Liver (tissue), 9 donors: ENCODE measurements around the gene TLNRD1. TPM values are rescaled to one million over a fixed set of nuclear protein-coding genes. Genes with fewer than 3 reads are reported as not detected.

Source experiments
- DNase-seq: peaks from one replicate; pipeline ENCODE4 v3.0.0-alpha.2; 2017; ENCODE audit warnings: low spot score
- H3K27ac ChIP-seq, 2 donors: one replicate each; pipeline ENCODE4 v1.7.0; 2013; ENCODE audit warnings: inconsistent platforms in 2 of 2, low read length in 2 of 2, control low read depth in 1 of 2, low read depth in 1 of 2, mild to moderate bottlenecking in 1 of 2
- H3K27me3 ChIP-seq, 4 donors: one replicate each; pipeline versions ENCODE4 v1.6.1 to v1.7.0; 2013; ENCODE audit warnings: low read length in 3 of 4, inconsistent platforms in 1 of 4, mild to moderate bottlenecking in 1 of 4, moderate library complexity in 1 of 4; ENCODE audit not compliant: control insufficient read depth in 4 of 4, insufficient read depth in 4 of 4
- H3K36me3 ChIP-seq, 4 donors: one replicate each; pipeline versions ENCODE4 v1.6.1 to v1.7.0; 2013; ENCODE audit warnings: low read length in 3 of 4, mild to moderate bottlenecking in 3 of 4, low read depth in 1 of 4, moderate library complexity in 1 of 4; ENCODE audit not compliant: control insufficient read depth in 4 of 4, insufficient read depth in 3 of 4
- H3K4me1 ChIP-seq, 4 donors: one replicate each; pipeline versions ENCODE4 v1.6.1 to v1.7.0; 2013; ENCODE audit warnings: low read length in 3 of 4, mild to moderate bottlenecking in 3 of 4, moderate library complexity in 1 of 4; ENCODE audit not compliant: control insufficient read depth in 4 of 4, insufficient read depth in 4 of 4
- H3K4me3 ChIP-seq, 3 donors: one replicate each; pipeline versions ENCODE4 v1.6.1 to v1.7.0; 2013; ENCODE audit warnings: low read length in 3 of 3, control low read depth in 1 of 3, low read depth in 1 of 3, mild to moderate bottlenecking in 1 of 3
- H3K9ac ChIP-seq, 2 donors: one replicate each; pipeline ENCODE4 v1.7.0; 2013; ENCODE audit warnings: low read length in 2 of 2, mild to moderate bottlenecking in 2 of 2, moderate library complexity in 2 of 2, control low read depth in 1 of 2, low read depth in 1 of 2
- H3K9me3 ChIP-seq, 4 donors: one replicate each; pipeline versions ENCODE4 v1.6.1 to v1.7.0; 2013; ENCODE audit warnings: low read length in 3 of 4; ENCODE audit not compliant: control insufficient read depth in 4 of 4
- CTCF ChIP-seq: fragments of 150-350 bp; IDR thresholded peaks from 2 replicates; pipeline ENCODE4 v1.5.1; 2017; ENCODE audit warnings: improper control_type of control experiment, low read depth, low read length; ENCODE audit not compliant: missing input control
- EGR1 ChIP-seq, 2 donors: IDR thresholded peaks; 2 replicates each; pipeline ENCODE4 v1.6.1; 2016 to 2018; ENCODE audit warnings: antibody characterized with exemption in 2 of 2, low read depth in 2 of 2
- FOXA1 ChIP-seq: IDR thresholded peaks from 2 replicates; pipeline ENCODE4 v1.6.1; 2016; ENCODE audit warnings: antibody characterized with exemption
- HNF4A ChIP-seq, 2 donors: conservative IDR thresholded peaks; 2 replicates each; pipeline ENCODE4 v1.6.1; 2016; ENCODE audit warnings: antibody characterized with exemption in 2 of 2, mild to moderate bottlenecking in 2 of 2
- HNF4G ChIP-seq: IDR thresholded peaks from 2 replicates; pipeline ENCODE4 v1.6.1; 2016; ENCODE audit warnings: antibody characterized with exemption
- JUND ChIP-seq, 2 donors: IDR thresholded peaks; 2 replicates each; pipeline ENCODE4 v1.6.1; 2016; ENCODE audit warnings: antibody characterized with exemption in 2 of 2
- MAX ChIP-seq: IDR thresholded peaks from 2 replicates; pipeline ENCODE4 v1.6.1; 2016; ENCODE audit warnings: antibody characterized with exemption
- NR2F2 ChIP-seq: IDR thresholded peaks from 2 replicates; pipeline ENCODE4 v1.6.1; 2016; ENCODE audit warnings: antibody characterized with exemption
- RXRA ChIP-seq, 2 donors: IDR thresholded peaks; 2 replicates each; pipeline ENCODE4 v1.6.1; 2017 to 2018; ENCODE audit warnings: antibody characterized with exemption in 2 of 2, mild to moderate bottlenecking in 1 of 2
- SP1 ChIP-seq: IDR thresholded peaks from 2 replicates; pipeline ENCODE4 v1.6.1; 2018; ENCODE audit warnings: antibody characterized with exemption, mild to moderate bottlenecking
- TAF1 ChIP-seq: conservative IDR thresholded peaks from 2 replicates; pipeline ENCODE4 v1.6.1; 2016; ENCODE audit warnings: antibody characterized with exemption, mild to moderate bottlenecking
- YY1 ChIP-seq: IDR thresholded peaks from 2 replicates; pipeline ENCODE4 v1.6.1; 2016; ENCODE audit warnings: antibody characterized with exemption, mild to moderate bottlenecking
- ZBTB33 ChIP-seq: IDR thresholded peaks from 2 replicates; pipeline ENCODE4 v1.6.1; 2016; ENCODE audit warnings: antibody characterized with exemption
- WGBS: extraction: QIAGEN DNeasy Blood & Tissue Kit; methylation state at CpG from one replicate; pipeline ENCODE4 v1.1.7; 2013; 5-methylcytosine and 5-hydroxymethylcytosine counted together
- polyA plus RNA-seq, 2 donors: library from polyadenylated mRNA; stranded (reverse) in 1 of 2; unstranded in 1 of 2; fragments of 200-250 nt in 1 of 2; fragments of >200 nt in 1 of 2; fragmentation: Nextera tagmentation in 1 of 2; extraction: Ambion mirVana in 1 of 2; gene quantifications; one replicate each; pipeline versions ENCODE4 v1.2.1 to v1.2.3, GENCODE V29; 2013 to 2015
- total RNA-seq, 2 donors: library from RNA; depleted of rRNA; stranded (reverse); fragments of >200 nt; gene quantifications; one replicate each; pipeline ENCODE4 v1.2.3, GENCODE V29; 2014
- TF ChIP-seq, protein P1 (sequence below): IDR thresholded peaks from 2 replicates; pipeline ENCODE4 v1.6.1; 2016; ENCODE audit warnings: antibody characterized with exemption
- TF ChIP-seq, protein P2 (sequence below): IDR thresholded peaks from 2 replicates; pipeline ENCODE4 v1.6.1; 2016; ENCODE audit warnings: antibody characterized with exemption, mild to moderate bottlenecking
- donor health status: healthy.
- donor health status: healthy.
- donor health status: healthy.
- donor health status: healthy.
- donor health status: healthy.

Gene TLNRD1
- total and polyA plus RNA-seq, 4 donors, result 1.1 to 5.8 (median 3.2) TPM

DNA sequence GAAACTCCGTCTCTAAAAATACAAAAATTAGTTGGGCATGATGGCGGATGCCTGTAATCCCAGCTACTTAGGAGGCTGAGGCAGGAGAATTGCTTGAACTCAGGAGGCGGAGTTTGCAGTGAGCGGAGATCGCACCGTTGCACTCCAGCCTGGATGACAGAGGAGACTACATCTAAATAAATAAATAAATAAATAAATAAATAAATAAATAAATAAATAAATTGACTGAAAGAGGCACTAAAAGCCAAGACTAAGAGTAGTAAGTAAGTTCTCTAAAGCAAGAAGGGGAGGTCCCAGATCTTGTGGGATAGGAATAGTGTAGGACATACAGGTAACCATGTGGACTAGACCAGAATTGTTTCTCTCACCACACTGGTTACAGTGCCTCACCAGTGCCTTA is 40.0 kb downstream of the TLNRD1 start:
- H3K27ac ChIP-seq, result no peak overlapping the region
- H3K9ac ChIP-seq, result no peak overlapping the region
- no peaks in the 10 kb centered on the region for H3K27me3 ChIP-seq
- no peak for TF ChIP-seq TAF1
- no peak for TF ChIP-seq SP1
- TF ChIP-seq NR2F2, result no peak
- TF ChIP-seq ZBTB33, result no peak
- TF ChIP-seq, protein P1, sequence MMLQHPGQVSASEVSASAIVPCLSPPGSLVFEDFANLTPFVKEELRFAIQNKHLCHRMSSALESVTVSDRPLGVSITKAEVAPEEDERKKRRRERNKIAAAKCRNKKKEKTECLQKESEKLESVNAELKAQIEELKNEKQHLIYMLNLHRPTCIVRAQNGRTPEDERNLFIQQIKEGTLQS, result no peak
- no peak for TF ChIP-seq MAX
- no peak for TF ChIP-seq JUND (IDR thresholded peaks at IDR 0.05)
- TF ChIP-seq EGR1 (IDR thresholded peaks at IDR 0.05; ENCODE audit: low read depth in 2 of 2), result no peak
- H3K36me3 ChIP-seq, result no peaks in the 10 kb centered on the region
- H3K9me3 ChIP-seq, result no peaks in the 10 kb centered on the region
- peaks cover 4 to 39% (median 21%) of the 10 kb centered on the region in 4 donors for H3K4me1 ChIP-seq
- no peak overlapping the region for H3K4me3 ChIP-seq
- 97% methylated on average over 6 of the region's 6 CpGs for WGBS
- no peak for DNase-seq

DNA sequence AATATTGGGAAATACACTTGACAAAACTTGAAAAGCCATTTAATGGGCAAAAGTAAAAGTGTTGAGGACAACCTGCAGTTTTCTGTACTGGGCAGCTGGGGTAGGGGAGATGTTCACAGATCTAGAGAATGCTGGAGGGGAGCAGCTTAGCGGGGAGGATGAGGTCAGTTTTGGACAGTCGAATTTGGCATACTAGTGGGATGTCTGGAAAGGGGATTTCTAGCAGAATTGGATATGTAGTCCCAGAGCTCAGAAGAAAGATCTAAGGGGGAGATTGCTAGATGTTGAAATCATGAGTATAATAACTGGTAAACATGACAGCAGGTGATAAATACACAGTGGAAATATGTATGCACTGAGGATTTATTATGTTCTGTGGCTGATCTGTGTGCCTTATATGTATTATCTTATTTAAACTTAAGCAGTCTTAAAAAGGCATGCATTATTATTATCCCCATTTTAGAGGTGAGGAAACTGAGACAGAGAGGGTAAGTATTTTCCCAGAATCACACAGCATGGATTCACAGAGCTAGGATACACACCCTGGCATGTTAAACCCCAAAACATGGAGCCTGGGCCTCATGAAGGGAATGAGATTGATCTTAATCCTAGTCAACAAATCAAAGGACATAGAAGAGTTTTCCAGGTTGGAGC is 42.7 kb downstream of the TLNRD1 start:
- Histone ChIP-seq H3K9me3 (no peaks in the 10 kb centered on the region), H3K4me3 (no peak overlapping the region), H3K27ac (no peak overlapping the region), H3K9ac (no peak overlapping the region), H3K4me1 (peaks cover 4 to 27% (median 14%) of the 10 kb centered on the region in 4 donors), H3K27me3 (no peaks in the 10 kb centered on the region), H3K36me3 (no peaks in the 10 kb centered on the region)
- WGBS, result 97% methylated on average over 2 of the region's 2 CpGs
- DNase-seq, result no peak
- TF ChIP-seq SP1, result no peak
- no peak for TF ChIP-seq RXRA (IDR thresholded peaks at IDR 0.05)
- TF ChIP-seq HNF4G, result no peak
- TF ChIP-seq, protein P2, sequence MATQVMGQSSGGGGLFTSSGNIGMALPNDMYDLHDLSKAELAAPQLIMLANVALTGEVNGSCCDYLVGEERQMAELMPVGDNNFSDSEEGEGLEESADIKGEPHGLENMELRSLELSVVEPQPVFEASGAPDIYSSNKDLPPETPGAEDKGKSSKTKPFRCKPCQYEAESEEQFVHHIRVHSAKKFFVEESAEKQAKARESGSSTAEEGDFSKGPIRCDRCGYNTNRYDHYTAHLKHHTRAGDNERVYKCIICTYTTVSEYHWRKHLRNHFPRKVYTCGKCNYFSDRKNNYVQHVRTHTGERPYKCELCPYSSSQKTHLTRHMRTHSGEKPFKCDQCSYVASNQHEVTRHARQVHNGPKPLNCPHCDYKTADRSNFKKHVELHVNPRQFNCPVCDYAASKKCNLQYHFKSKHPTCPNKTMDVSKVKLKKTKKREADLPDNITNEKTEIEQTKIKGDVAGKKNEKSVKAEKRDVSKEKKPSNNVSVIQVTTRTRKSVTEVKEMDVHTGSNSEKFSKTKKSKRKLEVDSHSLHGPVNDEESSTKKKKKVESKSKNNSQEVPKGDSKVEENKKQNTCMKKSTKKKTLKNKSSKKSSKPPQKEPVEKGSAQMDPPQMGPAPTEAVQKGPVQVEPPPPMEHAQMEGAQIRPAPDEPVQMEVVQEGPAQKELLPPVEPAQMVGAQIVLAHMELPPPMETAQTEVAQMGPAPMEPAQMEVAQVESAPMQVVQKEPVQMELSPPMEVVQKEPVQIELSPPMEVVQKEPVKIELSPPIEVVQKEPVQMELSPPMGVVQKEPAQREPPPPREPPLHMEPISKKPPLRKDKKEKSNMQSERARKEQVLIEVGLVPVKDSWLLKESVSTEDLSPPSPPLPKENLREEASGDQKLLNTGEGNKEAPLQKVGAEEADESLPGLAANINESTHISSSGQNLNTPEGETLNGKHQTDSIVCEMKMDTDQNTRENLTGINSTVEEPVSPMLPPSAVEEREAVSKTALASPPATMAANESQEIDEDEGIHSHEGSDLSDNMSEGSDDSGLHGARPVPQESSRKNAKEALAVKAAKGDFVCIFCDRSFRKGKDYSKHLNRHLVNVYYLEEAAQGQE, result no peak
- TF ChIP-seq, protein P1, result no peak
- no peak for TF ChIP-seq HNF4A (conservative IDR thresholded peaks at IDR 0.05)
- TF ChIP-seq MAX, result no peak
- TF ChIP-seq TAF1, result no peak
- no peak for TF ChIP-seq CTCF
- no peak for TF ChIP-seq FOXA1
- TF ChIP-seq YY1, result no peak
- no peak for TF ChIP-seq EGR1 (IDR thresholded peaks at IDR 0.05; ENCODE audit: low read depth in 2 of 2)
- no peak for TF ChIP-seq JUND (IDR thresholded peaks at IDR 0.05)
